ENCODE measurements around the gene TGM1.

GRCh38 chr14:24297190-24297964, 34.4 kb upstream of the TGM1 start:
- TF ChIP-seq CTCF (IDR thresholded peaks at IDR 0.05) (peak in 4 of 6 experiments; percentile 10 to 55 (median 28)), POLR2A (IDR thresholded peaks at IDR 0.05) (no peak)
